H1 (cell line): ENCODE results near the gene APMAP. TPM values are rescaled to one million over a fixed set of nuclear protein-coding genes. Genes with fewer than 3 reads are reported as not detected.

Experiments used
- ATF2 ChIP-seq: IDR thresholded peaks from 2 replicates; pipeline ENCODE4 v1.6.1; 2012; ENCODE audit warnings: low read length, inconsistent platforms
- SAP30 ChIP-seq: fragments of 300-600 bp; sonication (generic); IDR thresholded peaks from 2 replicates; pipeline ENCODE4 v1.7.1; 2012; ENCODE audit warnings: low read length, moderate library complexity, mild to moderate bottlenecking, inconsistent platforms; ENCODE audit not compliant: insufficient read depth, insufficient replicate concordance
- polyA plus RNA-seq, 7 experiments: library from polyadenylated mRNA; depleted of rRNA in 3 of 7; stranded (reverse) in 5 of 7; unstranded in 2 of 7; fragments of >200 nt in 5 of 7; fragments of 200-250 nt in 2 of 7; gene quantifications; 1 replicate in 5 of 7; 2 replicates in 1 of 7; 4 replicates in 1 of 7; pipeline versions ENCODE4 v1.2.1 to v1.2.3, GENCODE V29; 2011 to 2013; ENCODE audit warnings: missing spikeins in 2 of 7, mixed read lengths in 2 of 7
- total RNA-seq: library from RNA; stranded (reverse); fragmentation: NEBNext Ultra II Directional; extraction: Animal tissue kit (Norgen Biotek cat#: 25700); gene quantifications from 2 replicates; pipeline ENCODE4 v1.2.1, GENCODE V29; 2021
- TF ChIP-seq, protein P1 (sequence below): IDR thresholded peaks from 2 replicates; pipeline ENCODE4 v1.6.1; 2011; ENCODE audit warnings: low read length, improper control_type of control experiment

The APMAP gene
- total and polyA plus RNA-seq, 2 of the 8 experiments (the other 6 are each of a cell fraction or from before 2014, with no cell fraction given): 31.3 to 66.0 TPM

DNA sequence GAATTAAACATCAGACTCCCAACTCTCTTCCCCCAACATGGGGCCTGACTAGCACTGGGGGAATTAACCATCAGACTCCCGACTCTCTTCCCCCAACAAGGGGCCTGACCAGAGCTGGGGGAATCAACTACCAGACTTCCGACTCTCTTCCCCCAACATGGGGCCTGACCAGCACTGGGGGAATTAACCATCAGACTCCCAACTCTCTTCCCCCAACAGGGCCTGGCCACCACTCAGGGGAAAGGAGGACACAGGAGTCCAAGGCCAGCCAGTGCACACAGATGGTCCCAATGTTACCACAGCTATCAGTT lies 30.4 kb downstream of the APMAP start (continued):
- no peak for TF ChIP-seq ATF2
- TF ChIP-seq SAP30: no peak
- TF ChIP-seq, protein P1, sequence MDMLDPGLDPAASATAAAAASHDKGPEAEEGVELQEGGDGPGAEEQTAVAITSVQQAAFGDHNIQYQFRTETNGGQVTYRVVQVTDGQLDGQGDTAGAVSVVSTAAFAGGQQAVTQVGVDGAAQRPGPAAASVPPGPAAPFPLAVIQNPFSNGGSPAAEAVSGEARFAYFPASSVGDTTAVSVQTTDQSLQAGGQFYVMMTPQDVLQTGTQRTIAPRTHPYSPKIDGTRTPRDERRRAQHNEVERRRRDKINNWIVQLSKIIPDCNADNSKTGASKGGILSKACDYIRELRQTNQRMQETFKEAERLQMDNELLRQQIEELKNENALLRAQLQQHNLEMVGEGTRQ: no peak
